GM23338 (cell line): ENCODE data around the gene FAM13A. TPM values are rescaled to one million over a fixed set of nuclear protein-coding genes. Genes with fewer than 3 reads are reported as not detected.

Source experiments
- ATAC-seq: fragments of 200-7000 bp; cut with Tn5 transposase; 3 replicates; pipeline ENCODE4 v1.9.1; 2020
- DNase-seq: peaks from one replicate; pipeline ENCODE4 v3.0.0-alpha.2; 2015; ENCODE audit warnings: low spot score
- H2AFZ ChIP-seq: fragments of 200-600 bp; sonication (generic); 2 replicates; pipeline ENCODE4 v1.8.0; 2016; ENCODE audit warnings: antibody characterized with exemption, mild to moderate bottlenecking, moderate library complexity
- H3F3A ChIP-seq: fragments of 200-600 bp; sonication (generic); replicated peaks from 2 replicates; pipeline ENCODE4 v1.8.0; 2017; ENCODE audit warnings: antibody characterized with exemption, mixed run types, low read depth
- H3K27ac ChIP-seq: fragments of 200-600 bp; sonication (generic); 2 replicates; pipeline ENCODE4 v1.6.1; 2016; ENCODE audit warnings: low read depth
- H3K27me3 ChIP-seq: fragments of 200-600 bp; sonication (generic); 2 replicates; pipeline ENCODE4 v1.8.0; 2016; ENCODE audit warnings: mild to moderate bottlenecking, mixed run types, moderate library complexity; ENCODE audit not compliant: insufficient read depth
- H3K36me3 ChIP-seq: fragments of 200-600 bp; sonication (generic); 2 replicates; pipeline ENCODE4 v1.8.0; 2016; ENCODE audit warnings: mild to moderate bottlenecking; ENCODE audit not compliant: insufficient read depth
- H3K4me1 ChIP-seq: fragments of 200-600 bp; sonication (generic); 2 replicates; pipeline ENCODE4 v1.8.0; 2016; ENCODE audit warnings: mild to moderate bottlenecking, moderate library complexity; ENCODE audit not compliant: insufficient read depth
- H3K4me2 ChIP-seq: fragments of 200-600 bp; sonication (generic); 2 replicates; pipeline ENCODE4 v1.7.1; 2017; ENCODE audit warnings: mixed run types
- H3K4me3 ChIP-seq: fragments of 200-600 bp; sonication (generic); 2 replicates; pipeline ENCODE4 v1.6.1; 2016; ENCODE audit warnings: mixed run types
- H3K79me2 ChIP-seq: fragments of 200-600 bp; sonication (generic); replicated peaks from 2 replicates; pipeline ENCODE4 v1.8.0; 2017; ENCODE audit warnings: mild to moderate bottlenecking; ENCODE audit not compliant: insufficient read depth
- H3K9me2 ChIP-seq: fragments of 200-600 bp; sonication (generic); 2 replicates; pipeline ENCODE4 v1.8.0; 2017; ENCODE audit not compliant: insufficient read depth
- H4K20me1 ChIP-seq: fragments of 200-600 bp; sonication (generic); replicated peaks from 2 replicates; pipeline ENCODE4 v1.8.0; 2017; ENCODE audit warnings: mild to moderate bottlenecking; ENCODE audit not compliant: insufficient read depth
- H3K27ac Mint-ChIP-seq: 2 replicates; pipeline ENCODE4 v1.8.0; 2020; ENCODE audit warnings: inconsistent platforms, mild to moderate bottlenecking, moderate library complexity, mixed read lengths
- H3K27me3 Mint-ChIP-seq: 3 replicates; pipeline ENCODE4 v1.8.0; 2022; ENCODE audit warnings: low read depth, mild to moderate bottlenecking, moderate library complexity, mixed read lengths, inconsistent platforms; ENCODE audit not compliant: insufficient read depth, poor library complexity
- H3K36me3 Mint-ChIP-seq: 3 replicates; pipeline ENCODE4 v1.8.0; 2021; ENCODE audit warnings: low read depth, mild to moderate bottlenecking, inconsistent platforms, moderate library complexity, mixed read lengths
- H3K4me1 Mint-ChIP-seq: 3 replicates; pipeline ENCODE4 v1.8.0; 2020; ENCODE audit warnings: mild to moderate bottlenecking, inconsistent platforms, mixed read lengths
- H3K4me3 Mint-ChIP-seq: 3 replicates; pipeline ENCODE4 v1.8.0; 2021; ENCODE audit warnings: moderate library complexity, mild to moderate bottlenecking, inconsistent platforms, mixed read lengths
- H3K9me3 Mint-ChIP-seq: 3 replicates; pipeline ENCODE4 v1.8.0; 2020; ENCODE audit warnings: moderate library complexity, mild to moderate bottlenecking, inconsistent platforms, mixed read lengths
- EZH2 ChIP-seq: fragments of 200-600 bp; sonication (generic); IDR thresholded peaks from one replicate; pipeline ENCODE4 v1.8.0; 2017; ENCODE audit warnings: antibody characterized with exemption, mild to moderate bottlenecking, low read depth; ENCODE audit not compliant: unreplicated experiment
- EZH2phosphoT487 ChIP-seq: fragments of 200-600 bp; sonication (generic); IDR thresholded peaks from one replicate; pipeline ENCODE4 v1.8.1; 2018; ENCODE audit warnings: antibody characterized with exemption; ENCODE audit not compliant: unreplicated experiment
- NANOG ChIP-seq: IDR thresholded peaks from 2 replicates; pipeline ENCODE4 v1.6.1; 2016; ENCODE audit warnings: antibody characterized with exemption, borderline replicate concordance
- POLR2AphosphoS5 ChIP-seq: IDR thresholded peaks from 2 replicates; pipeline ENCODE4 v1.6.1; 2016; ENCODE audit warnings: antibody characterized with exemption, low read depth
- STAT1 ChIP-seq: IDR thresholded peaks from one replicate; pipeline ENCODE4 v1.6.1; 2016; ENCODE audit warnings: antibody characterized with exemption; ENCODE audit not compliant: unreplicated experiment
- ZNF114 ChIP-seq: fragments of 250-450 bp; sonication (Bioruptor Pico); IDR thresholded peaks from 2 replicates; pipeline ENCODE4 v1.5.0; 2020; ENCODE audit warnings: mild to moderate bottlenecking, moderate library complexity
- ZNF331 ChIP-seq: fragments of 250-450 bp; sonication (Bioruptor Pico); IDR thresholded peaks from 2 replicates; pipeline ENCODE4 v1.5.0; 2020; ENCODE audit warnings: low read depth, mild to moderate bottlenecking, moderate library complexity
- polyA plus RNA-seq: library from polyadenylated mRNA; unstranded; fragments of >200 nt; fragmentation: Nextera tagmentation; extraction: Ambion mirVana; gene quantifications from 2 replicates; pipeline ENCODE4 v1.2.1, GENCODE V29; 2016
- total RNA-seq: library from RNA; depleted of rRNA; stranded (reverse); fragments of >200 nt; shearing (Covaris generic); gene quantifications from 2 replicates; pipeline ENCODE4 v1.2.3, GENCODE V29; 2014
- TF ChIP-seq, protein P1 (sequence below), 2 experiments: fragments of 200-600 bp in 1 of 2; sonication (generic) in 1 of 2; conservative IDR thresholded peaks; 2 replicates each; pipeline versions ENCODE4 v1.5.1 to v1.6.1; 2016 to 2017; ENCODE audit warnings: antibody characterized with exemption in 2 of 2, low read depth in 2 of 2, mild to moderate bottlenecking in 2 of 2, moderate library complexity in 1 of 2
- TF ChIP-seq, protein P2 (sequence below): IDR thresholded peaks from 2 replicates; pipeline ENCODE4 v1.6.1; 2016; ENCODE audit warnings: antibody characterized with exemption
- TF ChIP-seq, protein P3 (sequence below): fragments of 250-450 bp; sonication (Bioruptor Pico); IDR thresholded peaks from 2 replicates; pipeline ENCODE4 v1.5.0; 2020; ENCODE audit warnings: mild to moderate bottlenecking, moderate library complexity

The FAM13A gene
- total and polyA plus RNA-seq, 2 experiments from 2014 or later, result 13.9 to 28.4 TPM

DNA sequence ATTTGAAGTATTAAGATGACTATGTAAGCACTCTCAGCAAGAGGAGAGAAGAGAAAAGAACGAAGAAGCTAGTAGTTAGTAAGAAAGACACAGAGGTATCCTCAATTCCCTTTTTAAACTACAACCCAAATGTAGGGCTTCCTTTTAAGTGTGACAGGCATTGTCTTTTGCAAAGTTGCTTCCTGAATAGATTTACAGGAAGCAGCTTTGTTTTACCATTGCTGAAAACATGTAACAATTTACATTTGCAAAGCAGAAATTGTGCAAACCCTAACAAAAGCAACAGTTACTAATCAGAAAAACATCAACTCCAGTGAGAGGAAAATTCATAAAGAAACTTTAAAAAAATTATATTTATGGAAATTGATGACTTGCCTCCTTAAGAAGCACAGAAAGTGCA, 96.4 kb downstream of the FAM13A start:
- Mint-ChIP-seq H3K36me3 (peaks cover 33% of the 10 kb centered on the region), H3K9me3 (peaks cover 18% of the 10 kb centered on the region), H3K4me1 (peaks cover 46% of the 10 kb centered on the region), H3K4me3 (peak overlapping the region; percentile 34), H3K27ac (peak overlapping the region; percentile 70), H3K27me3 (peaks cover 4% of the 10 kb centered on the region)
- H3K4me2 ChIP-seq, result peak overlapping the region; percentile 9
- H3K4me1 ChIP-seq, result peaks cover 43% of the 10 kb centered on the region
- TF ChIP-seq, protein P1, sequence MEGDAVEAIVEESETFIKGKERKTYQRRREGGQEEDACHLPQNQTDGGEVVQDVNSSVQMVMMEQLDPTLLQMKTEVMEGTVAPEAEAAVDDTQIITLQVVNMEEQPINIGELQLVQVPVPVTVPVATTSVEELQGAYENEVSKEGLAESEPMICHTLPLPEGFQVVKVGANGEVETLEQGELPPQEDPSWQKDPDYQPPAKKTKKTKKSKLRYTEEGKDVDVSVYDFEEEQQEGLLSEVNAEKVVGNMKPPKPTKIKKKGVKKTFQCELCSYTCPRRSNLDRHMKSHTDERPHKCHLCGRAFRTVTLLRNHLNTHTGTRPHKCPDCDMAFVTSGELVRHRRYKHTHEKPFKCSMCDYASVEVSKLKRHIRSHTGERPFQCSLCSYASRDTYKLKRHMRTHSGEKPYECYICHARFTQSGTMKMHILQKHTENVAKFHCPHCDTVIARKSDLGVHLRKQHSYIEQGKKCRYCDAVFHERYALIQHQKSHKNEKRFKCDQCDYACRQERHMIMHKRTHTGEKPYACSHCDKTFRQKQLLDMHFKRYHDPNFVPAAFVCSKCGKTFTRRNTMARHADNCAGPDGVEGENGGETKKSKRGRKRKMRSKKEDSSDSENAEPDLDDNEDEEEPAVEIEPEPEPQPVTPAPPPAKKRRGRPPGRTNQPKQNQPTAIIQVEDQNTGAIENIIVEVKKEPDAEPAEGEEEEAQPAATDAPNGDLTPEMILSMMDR (conservative IDR thresholded peaks at IDR 0.05; ENCODE audit: low read depth in 2 of 2), result no peak
- TF ChIP-seq ZNF114 (CRISPR knock-in tag) (no peak), STAT1 (no peak), EZH2 (no peak), NANOG (peak; percentile 61; the same call in 1 of the 2 replicates), POLR2AphosphoS5 (no peak)
- TF ChIP-seq, protein P2, sequence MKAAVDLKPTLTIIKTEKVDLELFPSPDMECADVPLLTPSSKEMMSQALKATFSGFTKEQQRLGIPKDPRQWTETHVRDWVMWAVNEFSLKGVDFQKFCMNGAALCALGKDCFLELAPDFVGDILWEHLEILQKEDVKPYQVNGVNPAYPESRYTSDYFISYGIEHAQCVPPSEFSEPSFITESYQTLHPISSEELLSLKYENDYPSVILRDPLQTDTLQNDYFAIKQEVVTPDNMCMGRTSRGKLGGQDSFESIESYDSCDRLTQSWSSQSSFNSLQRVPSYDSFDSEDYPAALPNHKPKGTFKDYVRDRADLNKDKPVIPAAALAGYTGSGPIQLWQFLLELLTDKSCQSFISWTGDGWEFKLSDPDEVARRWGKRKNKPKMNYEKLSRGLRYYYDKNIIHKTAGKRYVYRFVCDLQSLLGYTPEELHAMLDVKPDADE, result peak; percentile 36; the same call in 1 of the 2 replicates
- peak overlapping the region; percentile 25 for H3K4me3 ChIP-seq
- no peaks in the 10 kb centered on the region for H4K20me1 ChIP-seq
- DNase-seq, result peak; percentile 58
- H3K36me3 ChIP-seq, result no peaks in the 10 kb centered on the region
- no peaks in the 10 kb centered on the region for H3F3A ChIP-seq
- H3K27me3 ChIP-seq, result no peaks in the 10 kb centered on the region
- peak; percentile 66 for ATAC-seq
- no peaks in the 10 kb centered on the region for H3K9me2 ChIP-seq
- peak overlapping the region; percentile 67 for H3K27ac ChIP-seq
- no peak overlapping the region for H2AFZ ChIP-seq
- H3K79me2 ChIP-seq, result no peaks in the 10 kb centered on the region

DNA sequence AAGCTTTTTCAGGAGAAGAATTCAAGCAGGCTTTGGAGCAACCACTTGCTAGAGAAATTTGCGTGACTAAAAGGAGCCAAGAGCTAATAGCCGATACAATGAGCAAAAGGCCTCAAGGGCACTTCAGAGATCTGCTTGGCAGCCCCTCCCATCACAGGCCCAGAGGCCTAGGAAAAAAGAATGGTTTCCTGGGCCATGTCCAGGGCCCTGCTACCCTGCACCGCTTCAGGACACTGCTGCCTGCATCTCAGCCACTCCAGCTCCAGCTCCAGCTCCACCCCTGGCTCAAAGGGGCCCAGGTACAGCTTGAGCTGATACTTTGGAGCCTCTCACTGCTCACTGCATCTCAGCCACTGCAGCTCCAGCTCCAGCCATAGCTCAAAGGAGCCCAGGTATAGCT, 98.9 kb downstream of the FAM13A start:
- Histone ChIP-seq H3K79me2 (no peaks in the 10 kb centered on the region), H3K4me2 (no peak overlapping the region), H2AFZ (no peak overlapping the region), H3K9me2 (no peaks in the 10 kb centered on the region), H3K27me3 (no peaks in the 10 kb centered on the region), H4K20me1 (no peaks in the 10 kb centered on the region), H3F3A (no peaks in the 10 kb centered on the region), H3K36me3 (no peaks in the 10 kb centered on the region), H3K4me3 (no peak overlapping the region), H3K4me1 (peaks cover 35% of the 10 kb centered on the region), H3K27ac (no peak overlapping the region)
- Mint-ChIP-seq H3K9me3 (peaks cover 18% of the 10 kb centered on the region), H3K27me3 (peaks cover 5% of the 10 kb centered on the region), H3K27ac (no peak overlapping the region), H3K4me1 (peaks cover 45% of the 10 kb centered on the region), H3K36me3 (peaks cover 33% of the 10 kb centered on the region), H3K4me3 (no peak overlapping the region)
- peak; percentile 64 for ATAC-seq
- peak; percentile 37 for DNase-seq
- TF ChIP-seq EZH2phosphoT487 (no peak), ZNF331 (CRISPR knock-in tag) (no peak), NANOG (no peak)
- TF ChIP-seq, protein P3, sequence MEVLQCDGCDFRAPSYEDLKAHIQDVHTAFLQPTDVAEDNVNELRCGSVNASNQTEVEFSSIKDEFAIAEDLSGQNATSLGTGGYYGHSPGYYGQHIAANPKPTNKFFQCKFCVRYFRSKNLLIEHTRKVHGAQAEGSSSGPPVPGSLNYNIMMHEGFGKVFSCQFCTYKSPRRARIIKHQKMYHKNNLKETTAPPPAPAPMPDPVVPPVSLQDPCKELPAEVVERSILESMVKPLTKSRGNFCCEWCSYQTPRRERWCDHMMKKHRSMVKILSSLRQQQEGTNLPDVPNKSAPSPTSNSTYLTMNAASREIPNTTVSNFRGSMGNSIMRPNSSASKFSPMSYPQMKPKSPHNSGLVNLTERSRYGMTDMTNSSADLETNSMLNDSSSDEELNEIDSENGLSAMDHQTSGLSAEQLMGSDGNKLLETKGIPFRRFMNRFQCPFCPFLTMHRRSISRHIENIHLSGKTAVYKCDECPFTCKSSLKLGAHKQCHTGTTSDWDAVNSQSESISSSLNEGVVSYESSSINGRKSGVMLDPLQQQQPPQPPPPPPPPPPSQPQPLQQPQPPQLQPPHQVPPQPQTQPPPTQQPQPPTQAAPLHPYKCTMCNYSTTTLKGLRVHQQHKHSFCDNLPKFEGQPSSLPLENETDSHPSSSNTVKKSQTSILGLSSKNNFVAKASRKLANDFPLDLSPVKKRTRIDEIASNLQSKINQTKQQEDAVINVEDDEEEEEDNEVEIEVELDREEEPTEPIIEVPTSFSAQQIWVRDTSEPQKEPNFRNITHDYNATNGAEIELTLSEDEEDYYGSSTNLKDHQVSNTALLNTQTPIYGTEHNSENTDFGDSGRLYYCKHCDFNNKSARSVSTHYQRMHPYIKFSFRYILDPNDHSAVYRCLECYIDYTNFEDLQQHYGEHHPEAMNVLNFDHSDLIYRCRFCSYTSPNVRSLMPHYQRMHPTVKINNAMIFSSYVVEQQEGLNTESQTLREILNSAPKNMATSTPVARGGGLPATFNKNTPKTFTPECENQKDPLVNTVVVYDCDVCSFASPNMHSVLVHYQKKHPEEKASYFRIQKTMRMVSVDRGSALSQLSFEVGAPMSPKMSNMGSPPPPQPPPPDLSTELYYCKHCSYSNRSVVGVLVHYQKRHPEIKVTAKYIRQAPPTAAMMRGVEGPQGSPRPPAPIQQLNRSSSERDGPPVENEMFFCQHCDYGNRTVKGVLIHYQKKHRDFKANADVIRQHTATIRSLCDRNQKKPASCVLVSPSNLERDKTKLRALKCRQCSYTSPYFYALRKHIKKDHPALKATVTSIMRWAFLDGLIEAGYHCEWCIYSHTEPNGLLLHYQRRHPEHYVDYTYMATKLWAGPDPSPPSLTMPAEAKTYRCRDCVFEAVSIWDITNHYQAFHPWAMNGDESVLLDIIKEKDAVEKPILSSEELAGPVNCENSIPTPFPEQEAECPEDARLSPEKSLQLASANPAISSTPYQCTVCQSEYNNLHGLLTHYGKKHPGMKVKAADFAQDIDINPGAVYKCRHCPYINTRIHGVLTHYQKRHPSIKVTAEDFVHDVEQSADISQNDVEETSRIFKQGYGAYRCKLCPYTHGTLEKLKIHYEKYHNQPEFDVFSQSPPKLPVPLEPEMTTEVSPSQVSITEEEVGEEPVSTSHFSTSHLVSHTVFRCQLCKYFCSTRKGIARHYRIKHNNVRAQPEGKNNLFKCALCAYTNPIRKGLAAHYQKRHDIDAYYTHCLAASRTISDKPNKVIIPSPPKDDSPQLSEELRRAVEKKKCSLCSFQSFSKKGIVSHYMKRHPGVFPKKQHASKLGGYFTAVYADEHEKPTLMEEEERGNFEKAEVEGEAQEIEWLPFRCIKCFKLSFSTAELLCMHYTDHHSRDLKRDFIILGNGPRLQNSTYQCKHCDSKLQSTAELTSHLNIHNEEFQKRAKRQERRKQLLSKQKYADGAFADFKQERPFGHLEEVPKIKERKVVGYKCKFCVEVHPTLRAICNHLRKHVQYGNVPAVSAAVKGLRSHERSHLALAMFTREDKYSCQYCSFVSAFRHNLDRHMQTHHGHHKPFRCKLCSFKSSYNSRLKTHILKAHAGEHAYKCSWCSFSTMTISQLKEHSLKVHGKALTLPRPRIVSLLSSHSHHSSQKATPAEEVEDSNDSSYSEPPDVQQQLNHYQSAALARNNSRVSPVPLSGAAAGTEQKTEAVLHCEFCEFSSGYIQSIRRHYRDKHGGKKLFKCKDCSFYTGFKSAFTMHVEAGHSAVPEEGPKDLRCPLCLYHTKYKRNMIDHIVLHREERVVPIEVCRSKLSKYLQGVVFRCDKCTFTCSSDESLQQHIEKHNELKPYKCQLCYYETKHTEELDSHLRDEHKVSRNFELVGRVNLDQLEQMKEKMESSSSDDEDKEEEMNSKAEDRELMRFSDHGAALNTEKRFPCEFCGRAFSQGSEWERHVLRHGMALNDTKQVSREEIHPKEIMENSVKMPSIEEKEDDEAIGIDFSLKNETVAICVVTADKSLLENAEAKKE (CRISPR knock-in tag), result no peak
